OCI-M2 (cell line): Measurements from ENCODE around the gene TEX29.

Source experiments
- DNase-seq: peaks from one replicate; lab custom pipeline; 2025; ENCODE audit not compliant: unreplicated experiment; lab: John Stamatoyannopoulos, UW

Gene TEX29

DNA sequence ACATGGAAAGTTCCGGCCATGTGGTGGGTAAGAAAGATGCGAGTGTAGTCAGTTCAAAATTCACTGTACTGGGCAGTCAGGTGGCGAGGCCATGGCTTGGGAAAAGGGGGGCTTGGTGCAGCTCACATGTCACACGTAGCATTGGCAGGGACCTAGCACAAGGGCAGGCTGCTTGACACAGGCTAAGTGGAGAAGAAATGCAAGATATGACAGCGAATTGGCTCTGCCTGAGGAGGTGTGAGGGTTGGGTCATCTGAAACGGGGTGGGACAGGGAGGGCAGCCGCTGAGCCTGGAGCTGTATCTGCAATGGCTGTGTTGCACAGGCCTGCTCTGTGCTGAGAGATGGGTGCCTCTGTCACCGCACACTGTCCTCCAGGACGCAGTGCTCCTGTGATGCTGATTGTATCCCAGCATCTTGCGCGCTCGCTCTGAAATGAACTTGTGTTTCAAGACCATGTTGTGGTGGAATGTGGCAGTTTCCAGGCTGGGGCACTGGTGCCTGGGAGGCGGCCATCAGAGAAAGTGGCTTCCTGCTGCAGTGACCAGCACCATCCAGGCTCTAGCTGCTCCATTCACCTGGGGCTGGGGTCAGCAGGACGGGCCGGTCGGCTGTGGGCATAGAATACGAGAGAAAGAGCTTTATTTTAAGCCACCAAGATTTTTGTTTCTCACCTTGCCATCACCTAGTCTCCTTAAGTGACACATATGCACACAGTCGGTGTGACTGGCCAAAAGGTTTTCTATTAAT, 70.3 kb downstream of the TEX29 start:
- no peak for DNase-seq

DNA sequence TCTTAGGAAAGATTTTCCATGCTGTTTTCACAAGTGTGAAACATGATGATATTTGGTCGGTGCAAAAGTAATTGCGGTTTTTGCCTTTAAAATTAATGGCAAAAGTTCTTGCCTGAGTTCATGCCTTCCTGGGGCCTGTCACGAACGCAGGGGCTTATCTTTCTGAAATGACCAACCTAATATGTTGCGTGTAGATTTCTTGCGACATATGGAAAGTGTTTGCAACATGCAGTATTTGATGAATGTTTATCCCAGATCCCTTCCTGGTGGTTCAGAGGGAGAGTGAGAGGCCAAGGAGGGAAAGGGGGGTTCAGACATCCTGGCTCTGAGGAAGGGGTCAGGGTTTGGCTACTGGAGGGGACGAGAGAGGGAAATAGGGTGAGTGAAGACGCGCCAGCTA, 72.0 kb downstream of the TEX29 start:
- no peak for DNase-seq

DNA sequence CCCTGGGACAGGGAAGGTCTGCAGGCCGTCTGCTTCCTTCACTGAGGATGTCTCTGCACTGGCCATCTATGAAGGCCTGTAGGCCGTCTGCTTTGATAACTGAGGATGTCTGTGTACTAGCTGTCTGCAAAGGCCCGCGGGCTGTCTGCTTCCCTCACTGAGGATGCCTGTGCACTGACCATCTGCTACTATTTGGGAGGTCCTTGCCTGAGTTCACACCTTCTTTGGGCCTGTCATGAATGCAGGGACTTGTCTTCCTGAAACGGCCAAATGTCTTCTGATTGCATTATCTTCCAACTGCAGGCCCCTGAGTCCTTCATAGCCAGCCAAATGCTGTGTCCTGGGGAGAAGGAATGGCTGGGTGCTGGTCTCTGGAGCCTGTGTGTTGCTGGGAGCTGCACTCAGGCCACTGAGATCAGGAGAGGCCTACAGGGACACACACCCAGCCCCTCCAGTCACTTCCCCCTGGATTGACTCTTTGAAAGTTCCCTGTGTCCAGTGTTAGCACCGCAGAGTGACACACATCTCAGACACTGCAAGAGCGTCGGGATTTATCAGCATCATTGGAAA, 72.9 kb downstream of the TEX29 start:
- no peak for DNase-seq
